Lower lobe of right lung (tissue), 2 donors: ENCODE data around the gene NUDCD2. TPM values are rescaled to one million over a fixed set of nuclear protein-coding genes. Genes with fewer than 3 reads are reported as not detected.
A peak's percentile ranks its signal among the peaks of the same experiment; 100 is the strongest.

Experiments used
- ATAC-seq, 2 donors: fragments of 200-7000 bp; cut with Tn5 transposase; one replicate each; pipeline ENCODE4 v1.9.1; 2020 to 2022; ENCODE audit warnings: mild to moderate bottlenecking in 2 of 2, moderate library complexity in 2 of 2
- DNase-seq: peaks from one replicate; pipeline ENCODE4 v3.0.0-alpha.2; 2020
- H3K27ac ChIP-seq: fragments of 200-600 bp; one replicate; pipeline ENCODE4 v1.8.0; 2022
- H3K27me3 ChIP-seq: fragments of 200-600 bp; one replicate; pipeline ENCODE4 v1.8.0; 2022; ENCODE audit warnings: low read depth
- H3K36me3 ChIP-seq: fragments of 200-600 bp; one replicate; pipeline ENCODE4 v1.8.0; 2022; ENCODE audit warnings: mild to moderate bottlenecking
- H3K4me1 ChIP-seq: fragments of 200-600 bp; one replicate; pipeline ENCODE4 v1.8.0; 2022
- H3K4me3 ChIP-seq: fragments of 200-600 bp; one replicate; pipeline ENCODE4 v1.8.0; 2022; ENCODE audit warnings: mild to moderate bottlenecking
- H3K9me3 ChIP-seq: fragments of 200-600 bp; one replicate; pipeline ENCODE4 v1.8.0; 2022
- CTCF ChIP-seq: fragments of 200-600 bp; IDR thresholded peaks from one replicate; pipeline ENCODE4 v1.8.0; 2022; ENCODE audit warnings: antibody characterized with exemption, mild to moderate bottlenecking
- intact Hi-C: fragments of 100-400 bp; cut with DNase I; formaldehyde crosslinking; loops from one replicate; pipeline ENCODE4 v1.11.0; 2022
- total RNA-seq: library from RNA; stranded (reverse); fragmentation: NEBNext Ultra II Directional; extraction: Animal tissue kit (Norgen Biotek cat#: 25700); gene quantifications from one replicate; pipeline ENCODE4 v1.2.1, GENCODE V29; 2021
- donor health status: DM: no; HTN: yes; CAD: no; lungs with severe emphysema.

NUDCD2 gene
- total RNA-seq, 1 donor from 2014 or later = 18.0 TPM

DNA sequence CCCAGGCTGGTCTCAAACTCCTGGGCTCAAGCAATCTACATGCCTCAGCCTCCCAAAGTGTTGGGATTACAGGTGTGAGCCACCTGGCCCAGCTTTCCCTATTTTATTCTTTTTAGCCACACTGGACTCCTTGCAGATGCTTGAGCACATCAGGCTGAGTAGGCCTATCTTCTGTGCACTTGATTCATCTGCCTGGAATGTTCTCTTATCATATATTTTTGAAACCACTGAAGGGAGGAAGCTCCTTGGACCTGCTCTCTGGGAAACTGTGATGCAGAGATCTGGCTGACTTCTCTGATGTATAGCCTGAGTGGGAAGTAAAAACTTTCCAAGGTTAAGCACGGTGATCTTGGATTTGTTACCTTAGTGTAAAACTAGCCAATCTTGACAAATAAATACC, 39.0 kb upstream of the NUDCD2 start:
- ATAC-seq (no peak), DNase-seq (no peak)
- no peak overlapping the region for H3K27ac ChIP-seq
- TF ChIP-seq CTCF = no peak
- intact Hi-C loops = no loop called here
- H3K36me3 ChIP-seq = no peaks in the 10 kb centered on the region
- H3K4me1 ChIP-seq = peaks cover 12% of the 10 kb centered on the region
- H3K9me3 ChIP-seq = no peaks in the 10 kb centered on the region
- no peaks in the 10 kb centered on the region for H3K27me3 ChIP-seq
- no peak overlapping the region for H3K4me3 ChIP-seq

GRCh38 chr5:163497315-163497714, 37.4 kb upstream of the NUDCD2 start:
- intact Hi-C loops = no loop called here
- ATAC-seq = no peak
- Histone ChIP-seq H3K27ac (no peak overlapping the region), H3K27me3 (no peaks in the 10 kb centered on the region), H3K4me3 (no peak overlapping the region), H3K9me3 (no peaks in the 10 kb centered on the region), H3K4me1 (peaks cover under 1% of the 10 kb centered on the region), H3K36me3 (no peaks in the 10 kb centered on the region)
- TF ChIP-seq CTCF = no peak
- DNase-seq = no peak

DNA sequence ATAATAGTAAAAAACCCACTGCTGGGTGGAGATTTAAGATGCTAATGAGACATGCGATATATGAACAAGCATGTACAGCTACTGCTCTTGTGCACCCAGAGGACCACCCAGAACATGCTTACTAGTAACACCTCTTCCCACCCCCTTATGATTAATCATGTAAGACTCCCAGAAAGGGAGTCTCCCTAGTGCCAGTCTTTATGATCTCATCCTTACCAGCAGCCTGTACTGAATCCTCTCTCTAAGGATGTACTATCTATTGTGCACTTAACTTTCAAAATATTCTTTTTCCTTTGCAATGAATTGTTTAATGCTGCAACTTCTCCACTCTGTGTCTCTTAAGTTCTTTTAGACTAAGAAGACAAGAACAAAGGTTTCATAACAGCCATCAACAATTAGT, 36.4 kb upstream of the NUDCD2 start:
- no peaks in the 10 kb centered on the region for H3K27me3 ChIP-seq
- no peaks in the 10 kb centered on the region for H3K4me1 ChIP-seq
- no peaks in the 10 kb centered on the region for H3K36me3 ChIP-seq
- intact Hi-C loops = no loop called here
- TF ChIP-seq CTCF = no peak
- ATAC-seq (no peak), DNase-seq (no peak)
- H3K4me3 ChIP-seq = no peak overlapping the region
- H3K9me3 ChIP-seq = no peaks in the 10 kb centered on the region
- no peak overlapping the region for H3K27ac ChIP-seq

- DNase-seq = no peak
- no peak for ATAC-seq
- Histone ChIP-seq H3K4me3 (no peak overlapping the region), H3K27me3 (no peaks in the 10 kb centered on the region), H3K36me3 (no peaks in the 10 kb centered on the region), H3K27ac (no peak overlapping the region), H3K4me1 (no peaks in the 10 kb centered on the region), H3K9me3 (no peaks in the 10 kb centered on the region)
- TF ChIP-seq CTCF = no peak
- intact Hi-C loops = no loop called here
Observed at GRCh38 chr5:163489745-163490075, 29.8 kb upstream of the NUDCD2 start.

DNA sequence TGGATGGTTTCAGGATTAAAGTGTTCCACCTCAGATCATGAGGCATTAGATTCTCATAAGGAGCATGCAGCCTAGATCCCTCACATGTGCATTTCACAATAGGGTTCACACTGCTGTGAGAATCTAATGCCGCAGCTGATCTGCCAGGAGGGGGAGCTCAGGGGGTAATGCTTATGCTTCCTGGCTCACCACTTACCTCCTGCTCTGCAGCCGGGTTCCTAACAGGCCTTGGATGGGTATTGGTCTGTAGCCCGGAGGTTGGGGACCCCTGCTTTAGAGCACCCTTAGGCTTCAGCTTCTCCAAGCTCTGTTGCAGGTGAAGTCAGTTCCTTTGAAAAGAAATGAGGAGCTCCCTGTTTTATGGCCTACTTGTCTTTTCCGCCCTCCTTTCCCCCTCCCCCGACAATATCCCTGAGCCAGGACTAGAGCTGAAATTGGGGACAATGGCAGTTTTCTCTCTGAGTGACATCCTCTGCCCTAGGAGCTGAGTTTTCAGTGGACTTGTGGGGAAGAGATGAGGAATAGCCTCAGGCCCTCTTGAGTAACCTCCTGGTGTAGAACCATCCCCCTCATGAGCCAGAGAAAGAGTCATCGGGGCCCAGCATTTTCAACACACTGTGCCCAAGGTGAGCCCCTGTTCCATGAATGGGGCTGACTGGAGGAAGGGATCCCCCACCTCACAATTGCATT, 29.3 kb upstream of the NUDCD2 start:
- no peak overlapping the region for H3K27ac ChIP-seq
- no peaks in the 10 kb centered on the region for H3K27me3 ChIP-seq
- no peaks in the 10 kb centered on the region for H3K9me3 ChIP-seq
- peak; percentile 12 for TF ChIP-seq CTCF
- H3K36me3 ChIP-seq = no peaks in the 10 kb centered on the region
- ATAC-seq (no peak), DNase-seq (no peak)
- no peaks in the 10 kb centered on the region for H3K4me1 ChIP-seq
- no peak overlapping the region for H3K4me3 ChIP-seq
- intact Hi-C loops = no loop called here

GRCh38 chr5:163478982-163479271, 19.0 kb upstream of the NUDCD2 start:
- no peaks in the 10 kb centered on the region for H3K9me3 ChIP-seq
- H3K4me1 ChIP-seq = no peaks in the 10 kb centered on the region
- H3K4me3 ChIP-seq = no peak overlapping the region
- intact Hi-C loops = no loop called here
- H3K36me3 ChIP-seq = no peaks in the 10 kb centered on the region
- H3K27me3 ChIP-seq = no peaks in the 10 kb centered on the region
- no peak overlapping the region for H3K27ac ChIP-seq
- DNase-seq (no peak), ATAC-seq (no peak)
- no peak for TF ChIP-seq CTCF
